Heart left ventricle (tissue), 16 donors: ENCODE measurements around the gene ADPRHL1. TPM values are rescaled to one million over a fixed set of nuclear protein-coding genes. Genes with fewer than 3 reads are reported as not detected.

Experiments
- ATAC-seq, 4 donors: fragments of 200-7000 bp; cut with Tn5 transposase; one replicate each; pipeline ENCODE4 v1.9.1; 2020 to 2022; ENCODE audit warnings: moderate library complexity in 4 of 4, mild to moderate bottlenecking in 3 of 4, moderate number of reproducible peaks in 1 of 4
- DNase-seq, 5 donors: peaks; one replicate each; pipeline ENCODE4 v3.0.0-alpha.2; 2020
- H3K27ac ChIP-seq, 12 donors: fragments of 200-600 bp; sonication (generic) in 4 of 12; one replicate each; pipeline versions ENCODE4 v1.5.0 to v1.8.0; 2016 to 2022; ENCODE audit warnings: mild to moderate bottlenecking in 2 of 12
- H3K27me3 ChIP-seq, 9 donors: fragments of 200-600 bp; sonication (generic) in 2 of 9; one replicate each; pipeline versions ENCODE4 v1.5.1 to v1.8.0; 2016 to 2022; ENCODE audit warnings: mild to moderate bottlenecking in 3 of 9
- H3K36me3 ChIP-seq, 9 donors: fragments of 200-600 bp; sonication (generic) in 2 of 9; one replicate each; pipeline versions ENCODE4 v1.5.0 to v1.8.0; 2018 to 2022; ENCODE audit warnings: mild to moderate bottlenecking in 2 of 9
- H3K4me1 ChIP-seq, 12 donors: fragments of 200-600 bp; sonication (generic) in 4 of 12; one replicate each; pipeline versions ENCODE4 v1.5.0 to v1.8.0; 2016 to 2022; ENCODE audit warnings: mild to moderate bottlenecking in 3 of 12
- H3K4me3 ChIP-seq, 12 donors: fragments of 200-600 bp; sonication (generic) in 4 of 12; one replicate each; pipeline versions ENCODE4 v1.5.0 to v1.8.0; 2017 to 2022; ENCODE audit warnings: mild to moderate bottlenecking in 9 of 12, moderate library complexity in 4 of 12
- H3K9me3 ChIP-seq, 12 donors: fragments of 200-600 bp; sonication (generic) in 4 of 12; one replicate each; pipeline versions ENCODE4 v1.5.0 to v1.8.0; 2016 to 2022; ENCODE audit warnings: mild to moderate bottlenecking in 1 of 12
- POLR2A ChIP-seq, 2 donors: fragments of 450-650 bp; IDR thresholded peaks; one replicate each; pipeline ENCODE4 v1.6.1; 2017; ENCODE audit warnings: antibody characterized with exemption in 2 of 2, mild to moderate bottlenecking in 2 of 2, moderate library complexity in 2 of 2
- WGBS, 4 donors: extraction: QIAGEN DNeasy Blood & Tissue Kit in 2 of 4; methylation state at CpG; one replicate each; pipeline versions ENCODE4 v1.1.5 to v1.1.7; 2013 to 2018; 5-methylcytosine and 5-hydroxymethylcytosine counted together
- intact Hi-C, 10 donors: fragments of 100-400 bp; cut with DNase I; formaldehyde crosslinking; loops; one replicate each; pipeline versions ENCODE4 v1.11.1 to v1.14.2; 2022
- polyA plus RNA-seq, 2 donors: library from polyadenylated mRNA; stranded (reverse); fragments of 200-250 nt; gene quantifications; one replicate each; pipeline ENCODE4 v1.2.3, GENCODE V29; 2013
- total RNA-seq, 9 donors: library from RNA; depleted of rRNA in 2 of 9; stranded (reverse); fragments of >200 nt in 2 of 9; fragmentation: NEBNext Ultra II Directional in 3 of 9; extraction: Animal tissue kit (Norgen Biotek cat#: 25700) in 3 of 9; gene quantifications; one replicate each; pipeline versions ENCODE4 v1.1.0 to v1.2.4, GENCODE V29; 2016 to 2023
- TF ChIP-seq, protein P1 (sequence below), 12 donors: fragments of 200-600 bp; sonication (generic) in 4 of 12; IDR thresholded peaks; one replicate each; pipeline versions ENCODE4 v1.5.0 to v1.8.0; 2018 to 2022; ENCODE audit warnings: antibody characterized with exemption in 12 of 12, mild to moderate bottlenecking in 5 of 12
- donor health status: ischemic (EF 13 %, LVEDD 7.1; RV severe dilation, severe dysfunction).
- donor health status: healthy with polysubstance abuse.
- donor health status: DM: no; HTN: yes; CAD: no.
- donor health status: DM: no; HTN: no; CAD: no.
- donor health status: ischemic (EF 25% LVEDD 6.9; RV normal size, moderate dysfunction).
- donor health status: ischemic (EF 25% LVEDD 5.7; RV mildly dilated, moderate dysfunction).
- donor health status: healthy.
- donor health status: DM: yes; HTN: yes; CAD: no.
- donor health status: ischemic (EF 35%, LVEDD 5.7; RV mildly dilated, moderate dysfunction).
- donor health status: nonischemic (EF 11% LVEDD 7.7; RV severe dilation, severe dysfunction).
- donor health status: DM: yes; HTN: yes; CAD: no.
- donor health status: PGD.
- donor health status: ischemic (EF 29% LVEDD 5.4; RV normal size, mild dysfunction).
- donor health status: nonischemic (EF 23%, LVEDD 6.1; RV moderate dilation, normal function).

The ADPRHL1 gene
- total and polyA plus RNA-seq, 11 donors: 160 to 774 (median 521) TPM

DNA sequence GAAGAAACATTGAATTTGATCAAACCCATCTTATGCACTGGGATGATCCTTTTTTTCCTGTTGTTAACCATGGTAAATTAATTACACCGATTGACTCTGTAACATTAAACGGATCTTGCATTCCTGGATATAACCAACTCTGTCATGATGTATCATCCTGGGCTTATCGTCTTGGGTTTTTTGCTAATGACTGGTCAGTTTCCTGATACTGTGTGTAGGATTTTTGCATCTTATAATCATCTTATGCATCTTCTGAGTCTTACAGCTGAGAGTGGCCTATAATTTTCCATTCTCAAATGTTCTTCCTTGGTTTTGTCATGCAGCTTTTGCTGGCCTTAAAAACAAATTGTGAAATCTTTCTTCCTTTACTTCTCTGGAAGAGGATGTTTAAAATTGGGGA is 24.4 kb upstream of the ADPRHL1 start:
- peaks cover 0 to 33% (median 8%) of the 10 kb centered on the region in 12 donors for H3K4me1 ChIP-seq
- no peak for ATAC-seq

DNA sequence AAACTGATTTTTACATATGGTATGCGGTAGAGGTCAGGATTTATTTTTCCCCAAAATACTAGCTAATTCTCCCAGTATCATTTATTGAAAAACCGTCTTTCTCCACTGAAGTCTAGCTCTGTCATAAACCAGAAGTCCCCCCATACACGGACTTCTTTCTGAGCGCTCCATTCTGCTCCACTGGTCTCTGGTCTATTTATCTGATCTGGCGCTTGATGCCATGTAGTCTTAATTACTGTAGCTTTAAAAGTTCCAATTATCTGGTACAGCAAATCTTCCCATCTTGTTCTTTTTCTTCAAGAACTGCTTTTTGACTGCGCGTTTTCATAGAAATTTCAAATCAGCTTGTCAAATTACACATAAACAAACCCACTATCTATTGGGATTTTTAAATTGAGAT is 23.5 kb upstream of the ADPRHL1 start:
- no peak for ATAC-seq
- 94 to 96% (median 96%) methylated on average over 7 of the region's 7 CpGs for WGBS, 4 donors
- H3K9me3 ChIP-seq: no peaks in the 10 kb centered on the region
- H3K4me3 ChIP-seq: no peak overlapping the region
- H3K4me1 ChIP-seq: peaks cover 0 to 24% (median 8%) of the 10 kb centered on the region in 12 donors
- intact Hi-C loops: no loop called here
- no peak overlapping the region for H3K27ac ChIP-seq
- H3K36me3 ChIP-seq: peaks cover 0 to 89% (median 66%) of the 10 kb centered on the region in 9 donors
- TF ChIP-seq POLR2A (IDR thresholded peaks at IDR 0.05): no peak
- TF ChIP-seq, protein P1, sequence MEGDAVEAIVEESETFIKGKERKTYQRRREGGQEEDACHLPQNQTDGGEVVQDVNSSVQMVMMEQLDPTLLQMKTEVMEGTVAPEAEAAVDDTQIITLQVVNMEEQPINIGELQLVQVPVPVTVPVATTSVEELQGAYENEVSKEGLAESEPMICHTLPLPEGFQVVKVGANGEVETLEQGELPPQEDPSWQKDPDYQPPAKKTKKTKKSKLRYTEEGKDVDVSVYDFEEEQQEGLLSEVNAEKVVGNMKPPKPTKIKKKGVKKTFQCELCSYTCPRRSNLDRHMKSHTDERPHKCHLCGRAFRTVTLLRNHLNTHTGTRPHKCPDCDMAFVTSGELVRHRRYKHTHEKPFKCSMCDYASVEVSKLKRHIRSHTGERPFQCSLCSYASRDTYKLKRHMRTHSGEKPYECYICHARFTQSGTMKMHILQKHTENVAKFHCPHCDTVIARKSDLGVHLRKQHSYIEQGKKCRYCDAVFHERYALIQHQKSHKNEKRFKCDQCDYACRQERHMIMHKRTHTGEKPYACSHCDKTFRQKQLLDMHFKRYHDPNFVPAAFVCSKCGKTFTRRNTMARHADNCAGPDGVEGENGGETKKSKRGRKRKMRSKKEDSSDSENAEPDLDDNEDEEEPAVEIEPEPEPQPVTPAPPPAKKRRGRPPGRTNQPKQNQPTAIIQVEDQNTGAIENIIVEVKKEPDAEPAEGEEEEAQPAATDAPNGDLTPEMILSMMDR (IDR thresholded peaks at IDR 0.05): no peak
- DNase-seq: no peak
- H3K27me3 ChIP-seq: no peaks in the 10 kb centered on the region

More for the DNA sequence above, 24.4 kb upstream of the ADPRHL1 start:
- no peak for DNase-seq
- Histone ChIP-seq H3K36me3 (peaks cover 0 to 82% (median 58%) of the 10 kb centered on the region in 9 donors), H3K4me3 (no peak overlapping the region), H3K27me3 (no peaks in the 10 kb centered on the region), H3K9me3 (no peaks in the 10 kb centered on the region), H3K27ac (no peak overlapping the region)
- intact Hi-C loops: no loop called here
- TF ChIP-seq POLR2A (IDR thresholded peaks at IDR 0.05): no peak
- TF ChIP-seq, protein P1 (IDR thresholded peaks at IDR 0.05): no peak
- 95 to 97% (median 96%) methylated on average over 3 of the region's 3 CpGs for WGBS, 4 donors

DNA sequence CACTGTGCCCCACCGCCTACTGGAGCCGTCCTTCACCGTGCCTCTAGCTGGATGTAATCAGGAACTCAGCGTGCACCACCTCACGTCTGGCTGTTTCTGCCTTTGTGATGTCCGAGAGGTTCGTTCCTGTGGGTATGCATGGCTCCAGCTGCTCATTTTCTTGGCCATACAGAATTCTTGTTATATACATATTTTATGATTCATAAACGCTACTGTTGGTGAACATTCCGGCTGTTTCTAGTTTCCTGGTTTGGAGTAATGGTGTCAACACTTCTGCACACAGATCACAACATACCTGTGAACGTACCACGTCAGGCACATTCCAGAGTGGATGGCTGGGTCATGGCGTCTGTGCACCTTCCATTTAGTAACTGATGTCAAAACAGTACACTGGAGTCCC is 22.6 kb upstream of the ADPRHL1 start:
- no peak for DNase-seq
- WGBS, 4 donors: 75 to 87% (median 84%) methylated on average over 12 of the region's 12 CpGs
- H3K4me3 ChIP-seq: no peak overlapping the region
- no peaks in the 10 kb centered on the region for H3K27me3 ChIP-seq
- no peak for ATAC-seq
- H3K4me1 ChIP-seq: peaks cover 0 to 24% (median 8%) of the 10 kb centered on the region in 12 donors
- peaks cover 0 to 89% (median 66%) of the 10 kb centered on the region in 9 donors for H3K36me3 ChIP-seq
- H3K27ac ChIP-seq: no peak overlapping the region
- intact Hi-C loops: no loop called here
- TF ChIP-seq, protein P1 (IDR thresholded peaks at IDR 0.05): no peak
- no peak for TF ChIP-seq POLR2A (IDR thresholded peaks at IDR 0.05)
- H3K9me3 ChIP-seq: no peaks in the 10 kb centered on the region

DNA sequence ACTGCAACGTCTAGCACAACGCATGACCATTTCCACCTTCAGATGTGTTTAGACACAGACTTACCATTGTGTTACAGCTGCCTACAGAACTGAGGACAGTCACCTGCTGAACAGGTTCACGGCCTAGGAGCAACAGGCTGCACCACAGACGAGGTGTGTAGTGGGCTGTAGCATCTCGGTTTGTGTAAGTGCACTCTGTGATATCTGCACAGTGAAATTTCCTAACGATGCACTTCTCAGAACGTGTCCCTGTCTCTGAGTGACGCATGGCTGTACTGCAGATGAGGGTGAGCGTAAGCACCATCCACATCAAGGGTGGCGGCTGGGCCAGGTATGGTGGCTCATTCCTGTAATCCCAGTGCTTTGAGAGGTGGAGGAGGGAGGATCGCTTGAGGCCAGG is 22.0 kb upstream of the ADPRHL1 start:
- H3K9me3 ChIP-seq: no peaks in the 10 kb centered on the region
- peaks cover 0 to 85% (median 62%) of the 10 kb centered on the region in 9 donors for H3K36me3 ChIP-seq
- WGBS, 4 donors: 86 to 94% (median 92%) methylated on average over 10 to 11 of the region's 11 CpGs
- TF ChIP-seq, protein P1 (IDR thresholded peaks at IDR 0.05): no peak
- TF ChIP-seq POLR2A (IDR thresholded peaks at IDR 0.05): no peak
- intact Hi-C loops: no loop called here
- H3K4me1 ChIP-seq: peaks cover 0 to 19% (median 8%) of the 10 kb centered on the region in 12 donors
- ATAC-seq (no peak), DNase-seq (no peak)
- no peaks in the 10 kb centered on the region for H3K27me3 ChIP-seq
- H3K27ac ChIP-seq: no peak overlapping the region
- no peak overlapping the region for H3K4me3 ChIP-seq
